ENCODE measurements around the gene BAZ2B. TPM values are rescaled to one million over a fixed set of nuclear protein-coding genes. Genes with fewer than 3 reads are reported as not detected.

The BAZ2B gene
- total RNA-seq, 6 donors from 2014 or later = 59.4 to 233 (median 103) TPM

GRCh38 chr2:159349674-159350299, 266.6 kb downstream of the BAZ2B start:
- no peak for ATAC-seq (ENCODE audit: low FRiP score in 2 of 2)
- Histone ChIP-seq H3K4me3 (no peak overlapping the region), H3K27me3 (no peaks in the 10 kb centered on the region), H3K36me3 (peaks cover 5 to 59% (median 19%) of the 10 kb centered on the region in 4 donors), H3K27ac (no peak overlapping the region), H3K4me1 (no peaks in the 10 kb centered on the region), H3K9me3 (no peaks in the 10 kb centered on the region)
- TF ChIP-seq EP300 (IDR thresholded peaks at IDR 0.05) = no peak
- TF ChIP-seq POLR2A (IDR thresholded peaks at IDR 0.05) = no peak
- TF ChIP-seq POLR2AphosphoS5 (IDR thresholded peaks at IDR 0.05) = no peak
- TF ChIP-seq, protein P1, sequence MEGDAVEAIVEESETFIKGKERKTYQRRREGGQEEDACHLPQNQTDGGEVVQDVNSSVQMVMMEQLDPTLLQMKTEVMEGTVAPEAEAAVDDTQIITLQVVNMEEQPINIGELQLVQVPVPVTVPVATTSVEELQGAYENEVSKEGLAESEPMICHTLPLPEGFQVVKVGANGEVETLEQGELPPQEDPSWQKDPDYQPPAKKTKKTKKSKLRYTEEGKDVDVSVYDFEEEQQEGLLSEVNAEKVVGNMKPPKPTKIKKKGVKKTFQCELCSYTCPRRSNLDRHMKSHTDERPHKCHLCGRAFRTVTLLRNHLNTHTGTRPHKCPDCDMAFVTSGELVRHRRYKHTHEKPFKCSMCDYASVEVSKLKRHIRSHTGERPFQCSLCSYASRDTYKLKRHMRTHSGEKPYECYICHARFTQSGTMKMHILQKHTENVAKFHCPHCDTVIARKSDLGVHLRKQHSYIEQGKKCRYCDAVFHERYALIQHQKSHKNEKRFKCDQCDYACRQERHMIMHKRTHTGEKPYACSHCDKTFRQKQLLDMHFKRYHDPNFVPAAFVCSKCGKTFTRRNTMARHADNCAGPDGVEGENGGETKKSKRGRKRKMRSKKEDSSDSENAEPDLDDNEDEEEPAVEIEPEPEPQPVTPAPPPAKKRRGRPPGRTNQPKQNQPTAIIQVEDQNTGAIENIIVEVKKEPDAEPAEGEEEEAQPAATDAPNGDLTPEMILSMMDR (IDR thresholded peaks at IDR 0.05) = no peak
- DNase-seq = no peak
- 96 to 98% methylated on average over 6 of the region's 6 CpGs for WGBS, 2 donors

DNA sequence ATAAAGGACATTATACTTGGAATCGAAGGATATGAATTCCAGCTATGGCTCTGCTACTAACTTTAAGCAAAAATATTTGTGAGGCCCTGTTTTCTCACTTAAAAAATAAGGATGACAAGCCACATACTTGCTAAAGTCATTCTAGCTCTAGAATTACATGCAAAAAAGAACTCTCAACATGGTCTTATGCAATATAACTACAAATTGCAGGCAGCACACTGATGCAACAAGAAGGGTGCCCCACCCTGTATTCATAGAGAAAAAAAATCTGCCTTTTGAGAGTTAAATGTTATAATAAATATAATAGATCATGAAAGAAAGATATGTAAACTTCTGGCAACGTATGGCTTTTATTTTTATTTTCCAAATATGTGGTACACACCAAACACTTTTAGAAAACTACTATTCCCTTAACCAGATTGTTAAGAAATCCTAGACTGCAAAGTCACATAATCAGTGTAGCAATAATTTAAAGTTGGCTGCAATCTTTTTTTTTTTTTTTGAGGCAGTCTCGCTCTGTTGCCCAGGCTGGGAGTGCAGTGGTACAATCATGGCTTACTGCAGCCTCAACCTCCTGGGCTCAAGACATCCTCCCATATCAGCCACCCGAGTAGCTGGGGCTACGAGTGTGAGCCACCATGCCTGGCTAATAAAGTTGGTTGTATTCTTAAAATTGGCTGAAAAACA, 289.6 kb downstream of the BAZ2B start:
- 66 to 80% methylated on average over 5 of the region's 5 CpGs for WGBS, 2 donors
- Histone ChIP-seq H3K36me3 (peaks cover 10 to 49% (median 22%) of the 10 kb centered on the region in 4 donors), H3K27ac (peak overlapping the region in 2 of 4 donors; percentile 31 to 71)

DNA sequence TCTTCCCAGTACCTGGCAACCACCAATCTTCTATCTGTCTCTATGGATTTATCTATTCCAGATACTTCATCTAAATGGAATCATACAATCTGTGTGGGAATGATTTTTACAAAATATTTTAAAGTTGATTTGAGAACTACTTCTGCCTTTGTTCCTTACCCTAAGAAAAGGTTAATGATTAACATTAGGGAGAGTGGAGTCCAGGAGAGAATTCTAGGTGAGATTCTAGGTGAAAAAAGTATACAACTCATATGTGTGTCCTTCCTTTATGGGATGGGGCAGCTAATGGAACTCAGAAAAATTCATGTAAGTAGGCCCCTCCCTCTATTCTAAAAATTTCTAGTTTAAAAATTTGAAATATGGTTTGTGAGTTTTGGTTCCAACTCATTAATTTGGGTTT, 293.9 kb downstream of the BAZ2B start:
- Histone ChIP-seq H3K36me3 (peaks cover 0 to 54% (median 14%) of the 10 kb centered on the region in 4 donors), H3K27ac (no peak overlapping the region)
- ATAC-seq (ENCODE audit: low FRiP score in 2 of 2) = no peak

More for the DNA sequence above, 289.6 kb downstream of the BAZ2B start:
- ATAC-seq (ENCODE audit: low FRiP score in 2 of 2) (peak in 1 of 2 donors; percentile 63), DNase-seq (no peak)
- Histone ChIP-seq H3K4me3 (no peak overlapping the region), H3K4me1 (no peaks in the 10 kb centered on the region), H3K9me3 (no peaks in the 10 kb centered on the region), H3K27me3 (no peaks in the 10 kb centered on the region)
- no peak for TF ChIP-seq POLR2A (IDR thresholded peaks at IDR 0.05)

DNA sequence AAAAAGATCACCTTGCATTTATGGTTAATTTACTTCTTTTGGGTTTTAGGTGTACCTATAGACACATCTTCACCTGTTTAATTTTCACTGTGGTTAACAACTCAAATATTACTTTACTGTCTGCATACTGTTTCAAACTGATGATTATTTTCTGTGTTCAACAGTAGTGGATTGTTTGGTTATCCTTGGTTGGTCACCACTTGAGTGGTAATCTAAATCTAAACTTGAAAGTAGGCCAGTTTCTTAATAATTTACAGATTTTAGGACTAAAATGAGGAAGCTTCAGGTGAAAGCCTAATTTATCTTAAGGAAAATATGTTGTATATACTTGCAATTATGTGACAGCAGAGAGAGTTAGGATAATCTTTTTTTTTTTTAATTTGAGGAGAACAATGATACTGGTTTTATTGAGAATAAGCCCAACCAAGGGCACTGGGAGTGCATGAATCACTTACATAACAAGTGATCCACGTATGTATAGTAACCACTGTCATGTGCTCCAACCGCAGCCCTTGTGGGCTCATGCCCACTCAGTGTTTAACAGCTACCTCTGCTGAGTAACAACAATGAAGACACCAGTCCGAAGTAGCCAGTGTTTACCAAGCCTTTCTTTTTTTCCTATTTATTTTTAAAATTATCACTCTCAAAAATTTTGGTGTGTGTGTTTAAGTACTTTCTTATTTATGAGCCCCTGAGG, 298.8 kb downstream of the BAZ2B start:
- 83 to 92% methylated on average over 3 of the region's 3 CpGs for whole genome bisulfite sequencing, 2 donors
- DNase-seq (no peak), ATAC-seq (ENCODE audit: low FRiP score in 2 of 2) (no peak)
- TF ChIP-seq, protein P1 (IDR thresholded peaks at IDR 0.05) = no peak
- TF ChIP-seq POLR2AphosphoS5 (IDR thresholded peaks at IDR 0.05) (no peak), POLR2A (IDR thresholded peaks at IDR 0.05) (no peak), EP300 (IDR thresholded peaks at IDR 0.05) (no peak)
- Histone ChIP-seq H3K4me3 (no peak overlapping the region), H3K9me3 (no peaks in the 10 kb centered on the region), H3K27me3 (no peaks in the 10 kb centered on the region), H3K36me3 (peaks cover 3 to 49% (median 7%) of the 10 kb centered on the region in 4 donors), H3K27ac (no peak overlapping the region), H3K4me1 (no peaks in the 10 kb centered on the region)

More for the DNA sequence above, 293.9 kb downstream of the BAZ2B start:
- no peak for DNase-seq
- Histone ChIP-seq H3K4me1 (no peaks in the 10 kb centered on the region), H3K4me3 (no peak overlapping the region), H3K27me3 (no peaks in the 10 kb centered on the region), H3K9me3 (no peaks in the 10 kb centered on the region)
- TF ChIP-seq POLR2AphosphoS5 (IDR thresholded peaks at IDR 0.05) (no peak), POLR2A (IDR thresholded peaks at IDR 0.05) (no peak), EP300 (IDR thresholded peaks at IDR 0.05) (no peak)
- TF ChIP-seq, protein P1 (IDR thresholded peaks at IDR 0.05) = no peak

- no peak for TF ChIP-seq POLR2AphosphoS5 (IDR thresholded peaks at IDR 0.05)
- no peak for TF ChIP-seq EP300 (IDR thresholded peaks at IDR 0.05)
- no peak for TF ChIP-seq POLR2A (IDR thresholded peaks at IDR 0.05)
- TF ChIP-seq, protein P1 (IDR thresholded peaks at IDR 0.05) = no peak
- Histone ChIP-seq H3K9me3 (no peaks in the 10 kb centered on the region), H3K36me3 (no peaks in the 10 kb centered on the region), H3K4me1 (no peaks in the 10 kb centered on the region), H3K27ac (no peak overlapping the region), H3K27me3 (no peaks in the 10 kb centered on the region), H3K4me3 (no peak overlapping the region)
- DNase-seq (no peak), ATAC-seq (ENCODE audit: low FRiP score in 2 of 2) (no peak)
Measured at GRCh38 chr2:159307942-159308341, 308.4 kb downstream of the BAZ2B start.
